Stimulated activated CD4-positive, alpha-beta T cell treated with anti-CD3 and anti-CD28 coated beads, Interleukin-2, amount 100 ng/mL, for 48 hours (primary cell): ENCODE results near the gene CD300A.

Source experiments
- DNase-seq, 2 donors: peaks; one replicate each; pipeline ENCODE4 v3.0.0-alpha.2; 2020

Gene CD300A

DNA sequence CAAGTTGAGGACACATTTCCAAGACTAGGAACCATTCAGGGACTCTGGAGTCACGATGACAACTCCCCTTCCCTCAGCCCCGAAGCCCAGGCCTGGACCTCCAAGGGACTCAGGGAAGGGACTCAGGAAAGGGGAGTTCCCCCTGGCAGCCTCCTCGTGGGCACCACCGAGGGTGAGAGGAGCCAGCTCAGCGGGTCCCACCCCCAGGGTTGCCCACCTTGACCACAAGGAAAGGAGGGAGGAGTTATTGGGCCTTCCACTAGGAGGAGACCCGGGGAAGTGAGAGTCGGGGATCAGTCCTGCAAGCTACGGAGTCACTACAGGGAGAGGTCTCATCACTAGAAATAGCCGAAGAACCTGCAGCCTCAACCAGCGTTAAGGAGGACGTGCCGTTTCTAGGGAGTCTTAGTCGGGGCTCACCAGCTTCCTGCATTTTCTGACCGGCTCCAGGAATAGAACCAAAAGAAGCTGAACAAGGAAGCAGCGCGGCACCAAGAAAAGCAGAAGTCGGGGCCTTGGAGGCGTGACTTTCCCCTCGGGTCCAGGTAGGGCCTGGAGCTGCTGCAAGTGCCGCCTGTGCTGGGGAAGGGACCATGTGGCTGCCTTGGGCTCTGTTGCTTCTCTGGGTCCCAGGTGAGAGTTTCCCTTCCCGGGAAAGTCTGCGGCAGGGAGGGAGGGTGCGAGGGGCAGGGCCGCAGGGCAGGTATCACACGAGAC is at the start of gene CD300A:
Gene CD300A, plus strand, starts transcription at position 524 of the 717 bp plus-strand sequence. Its CDS starts 70 bp downstream, at position 594.
- no peak for DNase-seq

DNA sequence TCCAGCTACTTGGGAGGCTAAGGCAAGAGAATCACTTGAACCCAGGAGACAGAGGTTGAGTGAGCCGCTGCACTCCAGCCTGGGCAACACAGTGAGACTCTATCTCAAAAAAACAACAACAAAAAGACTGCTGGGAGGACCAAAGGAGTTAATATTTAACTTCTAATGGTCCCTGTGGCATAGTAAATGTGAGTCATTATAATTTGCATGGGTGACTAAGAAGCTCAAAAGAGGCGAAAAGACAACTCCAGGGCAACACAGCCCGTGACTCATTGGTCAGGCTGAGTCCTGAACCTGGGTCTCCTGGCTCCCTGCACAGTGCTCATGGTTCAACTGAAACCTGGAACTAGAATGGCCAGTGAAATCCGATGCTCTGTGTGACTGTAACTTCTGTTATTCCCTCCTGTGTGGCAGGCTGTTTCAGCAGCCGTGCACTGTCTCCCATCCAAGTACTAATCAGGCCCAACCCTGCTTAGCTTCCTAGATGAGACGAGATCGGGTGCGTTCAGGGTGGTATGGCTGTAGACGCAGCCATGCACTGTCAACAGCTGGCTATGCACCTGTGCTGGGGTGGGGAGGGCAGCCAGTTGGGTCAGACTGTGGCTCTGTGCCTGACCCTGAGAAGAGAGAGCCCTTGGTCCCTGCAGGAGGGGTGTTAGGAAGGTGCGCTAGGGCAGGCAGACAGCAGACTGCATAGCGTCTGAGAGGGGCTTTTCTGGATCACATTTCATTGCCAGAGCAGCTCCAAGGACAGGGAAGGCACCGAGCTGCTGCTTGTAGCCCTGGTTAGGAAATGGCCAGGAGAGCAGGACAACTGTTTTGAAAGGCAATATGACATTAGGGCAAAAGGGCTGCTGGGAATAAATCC is 49.0 kb upstream of the CD300A start:
- no peak for DNase-seq

DNA sequence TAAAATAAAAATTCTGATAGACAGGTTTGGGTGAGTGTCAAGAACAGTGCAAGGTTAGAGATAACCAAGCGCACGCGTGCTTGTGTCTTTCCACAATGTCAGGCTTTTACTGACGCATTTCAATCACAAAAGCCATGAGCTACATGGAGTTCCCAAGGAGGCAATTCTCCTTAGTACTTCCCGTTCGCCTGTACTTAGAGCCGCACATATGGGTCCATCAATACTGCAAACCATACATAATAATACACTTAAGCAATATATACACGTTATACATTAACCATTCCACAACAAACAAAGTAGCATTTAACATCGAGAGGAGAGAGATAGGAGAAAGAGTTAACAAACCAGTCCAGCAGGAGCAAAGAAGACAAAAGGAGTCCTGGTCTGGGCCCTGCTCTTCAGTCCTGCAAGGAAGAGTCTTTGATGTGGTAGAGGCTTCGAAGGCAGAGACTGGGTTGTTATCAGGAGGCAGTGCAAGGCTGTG is 46.5 kb upstream of the CD300A start:
- no peak for DNase-seq

DNA sequence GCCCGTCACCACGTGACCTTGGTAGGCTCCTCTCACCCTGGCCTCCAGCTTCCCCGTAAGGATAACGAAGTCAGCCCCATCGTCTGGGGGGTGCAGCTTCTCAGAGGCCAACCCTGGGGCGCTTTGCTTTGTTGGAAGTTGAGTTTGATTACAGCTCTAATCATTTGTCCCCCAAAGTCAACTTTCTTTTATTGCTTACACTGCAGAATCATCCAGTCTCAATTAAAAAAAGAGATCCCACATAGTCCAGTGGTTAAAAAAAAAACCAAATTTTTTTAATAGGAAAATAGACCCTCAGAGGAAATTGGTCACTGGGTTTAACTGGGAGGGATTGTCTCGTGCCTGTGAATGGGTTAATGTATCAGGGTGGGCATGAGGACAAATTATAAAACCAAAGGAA is 42.3 kb upstream of the CD300A start:
- DNase-seq, result no peak

DNA sequence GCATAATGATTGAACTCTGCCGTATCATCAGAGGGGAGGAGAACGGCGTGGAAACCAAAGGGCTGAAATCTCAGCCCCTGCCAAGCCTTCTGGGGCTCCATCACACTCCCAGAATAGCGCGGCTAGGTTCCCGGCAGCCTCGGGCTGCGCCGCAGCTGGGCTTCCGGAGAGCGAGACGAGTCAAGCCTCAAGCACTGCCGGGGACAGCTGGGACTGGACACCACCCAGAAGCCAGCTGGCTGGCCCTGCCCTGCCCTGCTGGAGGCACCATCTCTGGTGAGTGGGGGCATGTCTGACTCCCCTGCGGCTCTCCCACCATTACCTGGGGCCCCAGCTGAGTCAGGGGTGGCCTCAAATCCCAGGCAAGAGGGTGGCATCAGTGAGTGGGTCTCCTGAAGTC is 41.8 kb upstream of the CD300A start:
- no peak for DNase-seq

DNA sequence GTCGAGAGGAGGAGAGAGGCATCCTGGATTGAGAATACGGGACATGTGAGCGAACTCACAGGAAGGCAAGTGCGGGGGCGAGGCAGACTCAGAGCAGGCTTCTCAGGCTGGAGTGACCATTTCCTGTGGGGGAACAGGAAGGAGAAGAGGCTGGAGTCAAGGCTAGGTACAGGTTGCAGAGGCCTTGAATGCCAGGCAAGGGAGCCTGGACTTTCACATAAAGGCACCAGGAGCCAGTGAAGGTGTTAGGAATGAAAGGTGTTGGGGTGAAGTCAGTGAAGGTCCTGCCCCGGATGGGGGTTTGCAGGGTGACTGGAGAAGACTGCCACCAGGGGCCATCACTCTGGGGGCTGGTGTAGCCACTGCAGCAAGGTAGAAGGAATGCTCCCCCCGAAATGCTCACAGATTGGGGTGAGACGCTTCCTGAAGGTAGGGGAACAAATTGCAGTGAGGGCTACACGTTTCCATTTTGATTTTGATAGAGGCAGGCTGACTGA is 39.8 kb upstream of the CD300A start:
- DNase-seq, result no peak

DNA sequence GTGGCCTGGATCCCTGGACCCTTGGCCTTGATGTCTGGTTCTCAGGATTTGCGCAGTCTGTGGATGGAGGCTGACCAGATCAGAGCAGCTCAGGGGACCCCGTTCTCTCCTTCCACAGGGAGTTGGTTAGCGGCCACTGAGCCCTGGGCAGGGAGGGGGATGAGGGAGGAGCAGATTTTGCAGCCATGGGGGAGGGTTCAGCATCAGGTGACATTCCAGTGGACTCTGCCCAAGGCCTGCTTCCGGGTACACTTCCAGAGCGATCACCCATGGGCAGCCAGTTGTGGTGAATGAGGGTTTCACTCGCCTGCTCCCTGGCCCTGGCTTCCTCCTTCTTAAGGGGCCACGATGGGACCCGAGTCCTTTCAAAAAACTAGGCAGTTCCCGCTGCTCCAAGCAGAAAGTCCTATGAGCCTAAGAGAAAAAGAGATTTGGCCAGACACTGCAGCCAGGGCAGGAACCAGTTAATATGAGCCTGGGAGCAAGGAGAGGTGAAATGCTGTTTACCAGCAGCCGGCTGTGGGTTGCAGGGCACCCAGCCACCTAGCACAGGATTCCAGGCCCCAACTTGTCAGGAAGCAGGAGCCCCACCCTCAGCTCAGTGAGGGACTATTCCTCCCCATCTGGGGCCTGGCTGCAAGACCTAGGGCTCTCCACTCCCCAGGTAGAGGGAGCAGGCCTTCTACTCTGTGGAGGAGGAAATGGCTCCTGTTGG is 39.2 kb upstream of the CD300A start:
- DNase-seq, result no peak

DNA sequence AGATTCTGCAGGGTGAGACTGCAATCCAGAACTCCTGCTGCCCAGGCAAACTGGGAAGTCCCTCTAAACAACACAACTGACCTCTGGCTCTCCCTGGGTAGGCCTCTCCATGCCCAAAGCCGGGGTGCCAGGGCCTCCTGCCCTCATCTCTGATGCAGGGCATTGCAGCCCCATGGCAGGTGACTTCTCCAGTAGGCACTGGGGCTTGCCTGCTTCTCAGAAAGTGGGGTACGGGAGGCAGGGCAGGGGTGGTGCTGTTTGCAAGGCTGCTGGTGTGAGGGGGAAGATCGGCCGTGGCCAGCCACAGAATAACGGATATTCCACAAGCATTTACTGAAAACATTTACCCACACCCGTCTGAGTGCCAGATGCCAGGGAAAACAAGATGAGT is 38.7 kb upstream of the CD300A start:
- no peak for DNase-seq

DNA sequence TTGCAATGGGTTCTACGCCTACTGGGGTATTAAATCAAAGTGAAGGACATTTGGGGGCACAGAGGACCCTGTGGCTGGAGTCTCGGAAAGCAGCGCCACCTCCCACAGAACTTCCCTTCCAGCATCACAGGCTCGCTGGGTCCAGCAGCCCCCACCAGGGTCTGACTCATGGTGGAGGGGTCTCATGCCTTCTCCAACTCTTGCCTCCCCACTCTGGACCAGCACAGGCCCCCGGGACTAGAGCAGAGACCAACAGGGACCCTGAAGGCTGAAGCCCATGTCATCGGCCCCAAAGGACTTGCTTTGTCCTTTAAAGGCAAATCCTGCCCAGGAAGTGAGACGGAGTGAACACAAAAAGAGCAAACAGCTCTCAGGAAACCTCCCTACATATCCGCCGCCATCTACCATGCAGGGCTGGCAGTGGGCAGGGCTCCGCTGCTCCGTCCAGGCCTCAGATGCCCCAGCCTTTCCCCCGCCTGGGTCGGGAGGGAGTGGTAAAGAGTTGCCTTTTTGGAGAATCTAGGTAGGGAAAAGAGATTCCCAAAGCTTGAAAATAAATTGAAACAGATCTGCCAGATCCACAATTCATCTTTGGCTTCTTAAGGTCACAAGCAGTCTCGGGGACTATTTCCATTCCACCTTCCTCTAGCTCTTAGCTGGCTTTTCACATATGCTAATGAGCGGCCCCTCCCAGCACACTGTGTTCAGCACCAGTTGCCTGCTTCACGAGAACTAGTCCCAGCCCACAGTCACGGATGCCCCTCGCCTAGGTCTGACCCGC is 36.6 kb upstream of the CD300A start:
- DNase-seq, result no peak

DNA sequence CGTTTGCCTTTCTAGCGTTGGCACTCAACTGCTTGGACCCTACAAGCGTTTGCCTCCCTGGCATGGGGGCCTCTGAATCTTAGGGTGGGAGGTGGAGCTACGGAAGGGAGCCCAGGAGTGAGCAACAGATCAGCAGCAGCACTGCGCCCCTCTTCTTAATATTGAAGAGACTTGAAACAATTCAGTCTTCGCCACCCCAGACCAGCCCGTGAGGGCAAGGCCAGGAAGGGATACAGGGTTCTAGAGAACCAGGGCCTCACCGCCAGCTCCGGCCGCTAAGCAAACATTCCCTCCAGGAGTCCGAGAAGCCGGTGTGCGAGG is 36.1 kb upstream of the CD300A start:
- no peak for DNase-seq

DNA sequence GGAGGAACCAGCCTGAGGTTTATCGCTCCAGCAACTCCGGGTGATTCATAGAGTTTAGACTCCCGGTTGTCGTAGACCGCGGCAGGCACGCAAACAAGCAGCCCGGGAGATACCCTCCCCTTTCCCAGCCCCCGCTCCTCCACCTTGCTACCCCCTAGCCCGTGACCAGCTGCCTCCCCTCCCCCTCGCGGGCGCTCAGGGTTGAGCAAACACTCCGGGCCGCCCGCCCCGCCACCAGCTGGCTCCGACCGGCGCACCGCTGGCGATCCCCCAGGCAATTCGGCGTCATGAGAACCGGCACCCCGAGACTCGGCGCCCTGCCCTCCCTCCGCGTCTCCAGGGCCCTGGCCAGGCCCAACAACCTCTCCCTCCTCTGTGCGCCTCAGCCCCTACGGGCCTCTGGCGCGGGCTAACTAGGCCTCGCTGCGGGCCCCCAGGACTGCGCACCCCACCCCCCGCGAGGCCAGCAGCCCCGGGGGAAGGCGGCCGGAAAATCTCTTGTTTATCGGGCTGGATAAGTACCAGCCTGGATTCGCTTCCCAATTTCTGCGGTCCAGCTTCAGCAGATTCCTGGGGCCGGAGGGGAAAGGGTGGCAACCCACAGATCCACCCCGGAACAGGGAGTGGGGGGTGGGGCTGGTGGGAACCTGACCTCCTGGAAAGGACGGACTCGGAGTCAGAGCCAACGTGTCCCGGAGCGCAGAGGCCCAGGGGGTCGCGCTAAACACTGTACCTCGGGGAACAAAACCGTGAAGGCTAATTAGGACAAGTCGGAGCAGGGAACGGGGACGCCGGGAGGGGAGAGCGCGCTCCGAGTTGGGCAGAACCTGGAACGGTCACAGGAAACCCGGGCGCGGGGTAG is 35.5 kb upstream of the CD300A start:
- no peak for DNase-seq

DNA sequence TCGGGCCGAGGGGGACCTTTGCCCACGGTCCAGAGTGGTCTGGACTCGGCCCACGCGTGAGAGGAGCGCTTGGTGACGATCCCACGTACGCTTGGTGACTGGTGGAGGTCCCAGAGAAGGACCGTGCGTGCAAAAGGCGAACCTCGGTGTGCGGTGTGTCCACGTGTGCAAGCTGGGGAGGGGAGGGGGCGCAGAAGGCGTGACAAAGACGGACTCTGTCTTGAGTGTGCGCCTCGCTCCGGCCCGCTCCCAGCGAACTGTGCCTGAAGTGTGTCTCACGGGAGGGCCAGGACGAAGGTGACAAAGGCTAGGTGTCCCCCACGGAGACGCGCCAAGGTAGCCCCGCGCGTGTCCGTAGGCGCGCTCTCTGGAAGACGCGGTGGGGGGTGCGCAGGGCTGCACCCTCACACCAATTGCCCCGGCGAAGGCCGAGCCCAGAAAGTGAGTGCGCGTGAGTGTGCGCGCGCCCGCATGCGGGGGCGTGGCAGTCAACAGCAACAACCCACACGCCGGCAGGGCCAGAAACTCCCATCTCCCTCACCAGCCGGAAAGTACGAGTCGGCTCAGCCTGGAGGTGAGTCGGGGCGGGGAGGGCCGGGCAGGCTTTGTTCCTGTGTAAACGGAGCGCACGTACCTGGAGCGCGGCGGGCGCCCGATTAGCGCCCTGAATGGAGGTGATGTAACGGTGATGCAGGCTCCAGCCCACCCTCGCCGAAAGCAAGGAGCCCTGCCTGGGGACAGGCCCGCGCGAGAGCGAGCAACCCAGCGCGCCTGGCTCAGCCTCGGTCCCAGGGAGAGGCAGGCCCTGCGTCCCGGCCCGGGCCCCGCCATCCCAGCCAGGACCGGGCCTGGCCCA is 34.6 kb upstream of the CD300A start, which contains the start of gene GPRC5C:
Gene GPRC5C, plus strand, starts transcription at position 521 of the 856 bp plus-strand sequence. CDS start 7,689 bp downstream, outside the sequence.
- DNase-seq, result peak; percentile 35 to 47

DNA sequence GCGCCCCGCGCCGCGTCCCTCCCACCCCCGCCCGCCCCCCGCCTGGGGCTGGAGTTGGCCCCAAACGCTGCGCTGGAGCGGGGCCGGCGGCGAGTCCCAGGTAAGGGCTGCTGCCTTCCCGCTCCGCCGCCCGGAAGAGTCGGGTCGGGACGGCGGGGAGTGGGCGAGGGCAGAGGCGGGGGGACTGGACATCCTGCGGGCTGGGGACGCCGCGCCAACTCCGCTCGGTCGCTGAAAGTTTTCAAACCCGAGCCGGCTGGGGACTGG is 34.1 kb upstream of the CD300A start:
- no peak for DNase-seq

DNA sequence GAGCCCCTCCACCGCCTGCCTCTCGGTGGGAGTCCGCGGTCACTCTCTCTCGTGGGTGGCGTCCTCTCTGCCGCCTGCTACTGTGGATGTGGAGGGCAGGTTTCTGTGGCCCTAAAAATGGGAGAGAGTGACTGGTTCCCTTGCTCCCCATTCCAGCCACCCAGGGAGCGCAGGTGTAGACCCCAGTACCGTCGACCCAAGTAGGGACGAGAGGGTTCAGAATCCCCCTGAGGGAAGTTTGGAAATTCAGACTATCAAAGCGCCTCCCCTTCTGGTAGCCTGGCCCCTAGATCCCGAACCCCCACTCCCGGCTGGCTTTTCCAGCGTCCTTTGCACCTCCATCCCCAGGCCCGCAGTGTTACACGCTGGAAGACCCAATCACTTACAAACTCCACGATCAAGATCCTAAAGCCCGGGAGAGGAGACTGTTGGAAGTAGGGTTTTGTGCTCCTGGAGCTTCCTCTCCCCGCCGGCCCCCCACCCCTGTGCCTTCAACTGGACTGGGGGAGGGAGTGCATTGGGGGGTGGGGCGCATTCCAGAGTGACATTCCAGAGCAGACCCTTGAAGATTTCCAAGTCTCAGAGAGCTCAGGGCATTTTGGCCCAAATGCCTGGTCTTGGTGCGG is 33.6 kb upstream of the CD300A start:
- DNase-seq, result no peak

DNA sequence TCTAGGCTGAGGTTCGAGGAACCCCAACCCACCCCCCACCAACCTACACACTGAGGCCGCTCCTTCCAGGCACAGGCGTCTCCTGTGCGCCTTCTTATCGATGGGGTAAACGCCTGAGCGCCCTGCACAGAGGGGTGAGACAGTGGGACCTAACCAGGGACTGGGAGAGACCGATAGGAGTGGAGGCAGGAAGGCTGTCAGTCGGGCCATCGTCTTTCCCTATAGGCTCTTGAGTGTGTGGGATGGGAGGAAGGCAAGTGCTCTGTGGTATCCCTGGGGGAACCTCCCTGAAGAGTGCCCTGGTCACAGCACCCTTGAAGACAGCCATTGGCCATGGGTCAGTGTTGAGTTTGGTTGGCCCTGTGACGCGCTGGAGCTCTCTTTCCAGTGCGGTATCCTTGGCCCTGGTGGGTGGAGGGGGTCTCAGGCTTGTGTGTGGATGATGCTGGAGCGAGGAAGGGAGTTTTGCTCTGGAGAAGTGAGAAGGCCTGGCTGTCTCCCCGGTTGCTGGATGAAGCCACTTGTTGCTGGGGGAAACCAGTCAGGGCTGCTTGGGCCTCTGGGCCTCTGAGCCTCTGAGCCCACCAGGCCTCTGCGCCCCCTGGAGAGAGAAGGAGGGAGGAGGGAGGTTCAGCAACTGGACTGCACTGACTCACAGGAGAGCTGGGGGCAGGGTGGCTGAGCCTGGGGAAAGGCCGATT is 32.9 kb upstream of the CD300A start:
- no peak for DNase-seq

DNA sequence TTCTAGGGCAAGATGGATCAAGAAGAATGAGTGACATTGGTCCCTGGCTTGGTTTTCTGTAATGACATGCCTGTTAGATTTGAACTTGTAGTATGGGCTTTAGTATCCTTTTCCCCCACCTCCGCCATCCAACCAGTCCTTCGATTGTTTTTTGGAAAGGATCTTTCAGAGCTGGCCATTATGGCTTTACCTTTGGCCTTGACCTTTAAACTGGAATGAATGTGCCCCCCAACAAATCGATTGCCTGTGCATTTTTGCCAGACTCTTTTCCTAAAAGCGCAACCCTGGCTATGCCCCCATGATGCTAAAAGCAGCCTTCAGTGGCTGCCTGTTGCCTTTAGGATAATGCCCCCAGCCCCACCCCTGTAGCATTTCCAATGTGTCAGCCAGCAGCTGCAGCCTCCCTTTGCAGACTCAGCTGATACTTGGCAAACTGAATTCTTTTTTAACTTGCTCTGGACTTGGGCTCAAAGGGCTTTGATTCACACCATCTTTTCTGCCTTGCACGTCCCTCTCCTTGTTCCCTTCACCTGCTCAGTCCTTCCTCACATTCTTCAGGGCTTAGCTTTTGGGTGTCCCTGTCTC is 30.6 kb upstream of the CD300A start:
- DNase-seq, result no peak

DNA sequence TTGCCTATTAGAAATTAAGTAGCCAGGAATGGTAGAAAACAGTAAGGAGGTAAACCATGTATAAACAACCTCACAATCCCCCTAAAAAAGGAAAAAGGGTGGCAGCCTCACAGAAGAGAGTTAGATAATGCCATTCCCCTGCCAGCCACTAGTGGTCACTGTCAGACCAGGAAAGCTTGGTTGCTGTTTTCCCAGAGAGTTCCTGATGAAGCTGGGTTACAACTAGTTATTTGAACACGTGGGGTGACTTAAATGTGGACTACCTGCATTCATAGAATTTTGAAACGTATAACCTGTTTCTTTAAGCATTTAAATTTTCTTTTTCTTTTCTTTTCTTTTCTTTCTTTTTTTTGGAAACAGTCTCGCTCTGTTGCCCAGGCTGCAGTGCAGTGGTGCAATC is 28.7 kb upstream of the CD300A start:
- no peak for DNase-seq

DNA sequence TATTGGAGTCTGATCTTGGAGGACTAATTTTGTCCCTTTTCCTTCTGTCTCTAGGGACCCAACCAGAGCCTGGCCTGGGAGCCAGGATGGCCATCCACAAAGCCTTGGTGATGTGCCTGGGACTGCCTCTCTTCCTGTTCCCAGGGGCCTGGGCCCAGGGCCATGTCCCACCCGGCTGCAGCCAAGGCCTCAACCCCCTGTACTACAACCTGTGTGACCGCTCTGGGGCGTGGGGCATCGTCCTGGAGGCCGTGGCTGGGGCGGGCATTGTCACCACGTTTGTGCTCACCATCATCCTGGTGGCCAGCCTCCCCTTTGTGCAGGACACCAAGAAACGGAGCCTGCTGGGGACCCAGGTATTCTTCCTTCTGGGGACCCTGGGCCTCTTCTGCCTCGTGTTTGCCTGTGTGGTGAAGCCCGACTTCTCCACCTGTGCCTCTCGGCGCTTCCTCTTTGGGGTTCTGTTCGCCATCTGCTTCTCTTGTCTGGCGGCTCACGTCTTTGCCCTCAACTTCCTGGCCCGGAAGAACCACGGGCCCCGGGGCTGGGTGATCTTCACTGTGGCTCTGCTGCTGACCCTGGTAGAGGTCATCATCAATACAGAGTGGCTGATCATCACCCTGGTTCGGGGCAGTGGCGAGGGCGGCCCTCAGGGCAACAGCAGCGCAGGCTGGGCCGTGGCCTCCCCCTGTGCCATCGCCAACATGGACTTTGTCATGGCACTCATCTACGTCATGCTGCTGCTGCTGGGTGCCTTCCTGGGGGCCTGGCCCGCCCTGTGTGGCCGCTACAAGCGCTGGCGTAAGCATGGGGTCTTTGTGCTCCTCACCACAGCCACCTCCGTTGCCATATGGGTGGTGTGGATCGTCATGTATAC is 26.5 kb upstream of the CD300A start:
- no peak for DNase-seq
